SU-DHL-6 (cell line): Measurements from ENCODE around the gene ABHD12B.
"Not testable (repeated sequence)": the region's sequence is repeated elsewhere in the genome, so short reads cannot be mapped to it uniquely, and the experiment has no call there.

Experiments used
- H2AFZ ChIP-seq: fragments of 200-600 bp; sonication (generic); 2 replicates; pipeline ENCODE4 v1.6.1; 2014; ENCODE audit warnings: low read depth, mild to moderate bottlenecking, moderate library complexity, mixed read lengths, antibody characterized with exemption, low read length; ENCODE audit not compliant: severe bottlenecking
- H3F3A ChIP-seq: fragments of 200-600 bp; shearing (Covaris generic); 2 replicates; pipeline ENCODE4 v1.6.0; 2016; ENCODE audit warnings: antibody characterized with exemption, mild to moderate bottlenecking; ENCODE audit not compliant: insufficient read depth
- H3K27ac ChIP-seq: fragments of 200-600 bp; sonication (generic); 2 replicates; pipeline ENCODE4 v1.5.1; 2016; ENCODE audit warnings: low read depth, mild to moderate bottlenecking, low read length, moderate library complexity, mixed read lengths
- H3K27me3 ChIP-seq: fragments of 200-600 bp; sonication (generic), shearing (Covaris generic); 2 replicates; pipeline ENCODE4 v1.6.0; 2014; ENCODE audit warnings: mild to moderate bottlenecking, low read length
- H3K36me3 ChIP-seq: fragments of 200-600 bp; sonication (generic); 2 replicates; pipeline ENCODE4 v1.6.1; 2014; ENCODE audit warnings: mild to moderate bottlenecking, low read length, mixed read lengths
- H3K4me2 ChIP-seq: fragments of 300-600, 200-600 bp; shearing (Covaris generic), sonication (generic); 2 replicates; pipeline ENCODE4 v1.6.0; 2014; ENCODE audit warnings: low read length, low read depth, mild to moderate bottlenecking; ENCODE audit not compliant: poor library complexity, severe bottlenecking
- H3K4me3 ChIP-seq: fragments of 200-600 bp; sonication (generic); 2 replicates; pipeline ENCODE4 v1.5.1; 2014; ENCODE audit warnings: antibody characterized with exemption, low read length, mild to moderate bottlenecking, mixed read lengths; ENCODE audit not compliant: insufficient read depth, poor library complexity, severe bottlenecking
- H3K79me2 ChIP-seq: fragments of 200-600 bp; sonication (generic); 2 replicates; pipeline ENCODE4 v1.6.1; 2014; ENCODE audit warnings: mild to moderate bottlenecking, low read length, moderate library complexity; ENCODE audit not compliant: insufficient read depth
- H3K9ac ChIP-seq: fragments of 200-600 bp; sonication (generic); 2 replicates; pipeline ENCODE4 v1.7.0; 2014; ENCODE audit warnings: mild to moderate bottlenecking, low read length
- H3K9me2 ChIP-seq: fragments of 200-600 bp; sonication (generic); replicated peaks from 2 replicates; pipeline ENCODE4 v1.6.1; 2014; ENCODE audit warnings: low read length; ENCODE audit not compliant: insufficient read depth
- H3K9me3 ChIP-seq: fragments of 200-600 bp; sonication (generic); 2 replicates; pipeline ENCODE4 v1.6.1; 2014; ENCODE audit warnings: low read length, mixed read lengths; ENCODE audit not compliant: insufficient read depth
- H4K20me1 ChIP-seq: fragments of 200-600 bp; sonication (generic); 2 replicates; pipeline ENCODE4 v1.6.1; 2014; ENCODE audit warnings: low read depth, mild to moderate bottlenecking, antibody characterized with exemption, low read length, moderate library complexity, mixed read lengths
- CTCF ChIP-seq: fragments of 200-600 bp; sonication (generic); IDR thresholded peaks from one replicate; pipeline ENCODE4 v1.5.1; 2017; ENCODE audit warnings: antibody characterized with exemption, mild to moderate bottlenecking, low read length, moderate library complexity; ENCODE audit not compliant: insufficient read depth, poor library complexity, severe bottlenecking
- EZH2phosphoT487 ChIP-seq: fragments of 200-600 bp; sonication (generic), shearing (Covaris generic); conservative IDR thresholded peaks from 2 replicates; pipeline ENCODE4 v1.6.1; 2018; ENCODE audit warnings: mild to moderate bottlenecking, antibody characterized with exemption, low read length, moderate library complexity, mixed read lengths

Gene ABHD12B

GRCh38 chr14:50941151-50941550, 69.3 kb downstream of the ABHD12B start:
- Histone ChIP-seq H3K4me2 (no peak overlapping the region), H3K9ac (no peak overlapping the region), H3K27me3 (no peaks in the 10 kb centered on the region), H3K79me2 (no peaks in the 10 kb centered on the region), H3K4me3 (no peak overlapping the region), H3K9me2 (no peaks in the 10 kb centered on the region), H3K36me3 (no peaks in the 10 kb centered on the region), H2AFZ (no peak overlapping the region), H3F3A (no peaks in the 10 kb centered on the region), H3K27ac (no peak overlapping the region), H3K9me3 (no peaks in the 10 kb centered on the region), H4K20me1 (no peaks in the 10 kb centered on the region)
- TF ChIP-seq EZH2phosphoT487 (no peak), CTCF (no peak)

- H3K27ac ChIP-seq, H3K27me3 ChIP-seq, H3K4me2 ChIP-seq, H2AFZ ChIP-seq, H3K9me2 ChIP-seq, H3F3A ChIP-seq, H3K4me3 ChIP-seq, H4K20me1 ChIP-seq, H3K9me3 ChIP-seq, H3K36me3 ChIP-seq, H3K79me2 ChIP-seq, H3K9ac ChIP-seq: not testable (repeated sequence)
Observed at GRCh38 chr14:50941638-50942037, 69.8 kb downstream of the ABHD12B start.

GRCh38 chr14:50943261-50943942, 71.5 kb downstream of the ABHD12B start:
- Histone ChIP-seq H3K4me2 (no peak overlapping the region), H3K79me2 (no peaks in the 10 kb centered on the region), H3F3A (no peaks in the 10 kb centered on the region), H3K9me3 (no peaks in the 10 kb centered on the region), H4K20me1 (no peaks in the 10 kb centered on the region), H3K27me3 (no peaks in the 10 kb centered on the region), H3K9me2 (no peaks in the 10 kb centered on the region), H2AFZ (no peak overlapping the region), H3K36me3 (no peaks in the 10 kb centered on the region), H3K9ac (no peak overlapping the region), H3K4me3 (no peak overlapping the region), H3K27ac (no peak overlapping the region)
- TF ChIP-seq CTCF = no peak
- TF ChIP-seq EZH2phosphoT487 = no peak

- no peak within 1 kb of the TSS for H3K27ac ChIP-seq
- no peaks in the 10 kb centered on the region for H3K9me3 ChIP-seq
- no peaks in the 10 kb centered on the region for H3K36me3 ChIP-seq
- H2AFZ ChIP-seq = no peak within 1 kb of the TSS
- no peaks in the 10 kb centered on the region for H3K27me3 ChIP-seq
- TF ChIP-seq CTCF = no peak
- H3K9me2 ChIP-seq = no peaks in the 10 kb centered on the region
- no peak within 1 kb of the TSS for H3K9ac ChIP-seq
- H3K4me2 ChIP-seq = peak within 1 kb of the TSS; percentile 22
- no peak within 1 kb of the TSS for H3K4me3 ChIP-seq
- no peaks in the 10 kb centered on the region for H3F3A ChIP-seq
- H4K20me1 ChIP-seq = no peaks in the 10 kb centered on the region
- no peaks in the 10 kb centered on the region for H3K79me2 ChIP-seq
Observed at GRCh38 chr14:50943943-50944646, 72.2 kb downstream of the ABHD12B start, which contains the start of gene PYGL. Gene PYGL, minus strand, starts transcription at chr14:50944483. Its CDS starts 80 bp downstream, at chr14:50944403.
